Measurements from ENCODE around the gene DHX40.

DNA sequence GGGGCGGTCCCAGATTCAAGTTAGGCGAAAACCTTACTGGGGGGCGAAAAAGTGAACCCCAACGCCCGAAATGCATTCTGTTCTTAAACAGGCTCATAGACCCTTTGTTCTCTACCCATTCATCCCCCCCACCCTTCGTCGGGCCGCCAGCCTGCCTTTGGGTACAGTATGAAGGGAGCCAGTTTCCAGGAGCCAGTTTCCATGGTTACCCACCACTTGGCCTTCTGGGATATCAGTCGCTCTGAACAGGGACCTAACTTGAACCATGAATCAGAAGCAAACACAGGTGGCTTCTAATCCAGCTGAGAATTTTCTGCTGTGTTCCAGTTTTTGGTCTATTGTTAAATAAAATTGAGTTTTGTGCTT, 532 bp downstream of the DHX40 start:
- TF ChIP-seq POLR2AphosphoS5 (IDR thresholded peaks at IDR 0.05; ENCODE audit: low read depth, low read length) (no peak), POLR2A (IDR thresholded peaks at IDR 0.05; ENCODE audit: low read depth, low read length) (no peak), TAF1 (IDR thresholded peaks at IDR 0.05; ENCODE audit: borderline replicate concordance, low read depth, low read length) (no peak)

All from GM12892 (cell line).